Endodermal cell (in vitro differentiated cells): ENCODE results near the gene CA5A. TPM values are rescaled to one million over a fixed set of nuclear protein-coding genes. Genes with fewer than 3 reads are reported as not detected.

Experiments used
- DNase-seq: peaks from one replicate; pipeline ENCODE4 v3.0.0-alpha.2; 2017
- H3K27ac ChIP-seq: 2 replicates; pipeline ENCODE4 v1.5.1; 2013; ENCODE audit warnings: mild to moderate bottlenecking, low read depth, low read length, moderate library complexity
- H3K27me3 ChIP-seq: 2 replicates; pipeline ENCODE4 v1.6.1; 2013; ENCODE audit warnings: mild to moderate bottlenecking, low read length, moderate library complexity; ENCODE audit not compliant: insufficient read depth, control insufficient read depth, poor library complexity, severe bottlenecking
- H3K36me3 ChIP-seq: 2 replicates; pipeline ENCODE4 v1.7.0; 2013; ENCODE audit warnings: mild to moderate bottlenecking, low read length, moderate library complexity; ENCODE audit not compliant: control insufficient read depth, insufficient read depth
- H3K4me1 ChIP-seq: one replicate; pipeline ENCODE4 v1.7.0; 2013; ENCODE audit warnings: low read length; ENCODE audit not compliant: control insufficient read depth, insufficient read depth
- H3K4me3 ChIP-seq: 2 replicates; pipeline ENCODE4 v1.5.1; 2013; ENCODE audit warnings: mild to moderate bottlenecking, low read length, moderate library complexity
- H3K9ac ChIP-seq: 2 replicates; pipeline ENCODE4 v1.6.1; 2013; ENCODE audit warnings: mild to moderate bottlenecking, low read length, moderate library complexity; ENCODE audit not compliant: poor library complexity, severe bottlenecking; ENCODE audit errors: extremely low read depth
- H3K9me3 ChIP-seq: 2 replicates; pipeline ENCODE4 v1.6.1; 2013; ENCODE audit warnings: mild to moderate bottlenecking, low read length, moderate library complexity; ENCODE audit not compliant: control insufficient read depth
- H3K27ac Mint-ChIP-seq: 2 replicates; pipeline ENCODE4 v1.8.0; 2020; ENCODE audit warnings: mixed read lengths
- H3K27me3 Mint-ChIP-seq: 2 replicates; pipeline ENCODE4 v1.8.0; 2021; ENCODE audit warnings: mild to moderate bottlenecking, mixed read lengths; ENCODE audit not compliant: insufficient read depth
- H3K36me3 Mint-ChIP-seq: 2 replicates; pipeline ENCODE4 v1.8.0; 2020; ENCODE audit warnings: low read depth, mixed read lengths
- H3K4me1 Mint-ChIP-seq: 2 replicates; pipeline ENCODE4 v1.8.0; 2020; ENCODE audit warnings: mixed read lengths
- H3K4me3 Mint-ChIP-seq: 2 replicates; pipeline ENCODE4 v1.8.0; 2020; ENCODE audit warnings: mild to moderate bottlenecking, moderate library complexity, mixed read lengths
- H3K9me3 Mint-ChIP-seq: 2 replicates; pipeline ENCODE4 v1.8.0; 2020; ENCODE audit warnings: mild to moderate bottlenecking, mixed read lengths
- WGBS, 2 experiments: methylation state at CpG; one replicate each; pipeline versions ENCODE4 v1.1.5 to v1.1.7; 2013; ENCODE audit warnings: missing lambda C conversion rate in 2 of 2, mixed read lengths in 1 of 2; ENCODE audit not compliant: insufficient coverage in 1 of 2, insufficient read length in 1 of 2; 5-methylcytosine and 5-hydroxymethylcytosine counted together
- total RNA-seq, 2 donors: library from RNA; stranded (reverse); fragmentation: NEBNext Ultra II Directional in 1 of 2; extraction: Animal tissue kit (Norgen Biotek cat#: 25700) in 1 of 2; gene quantifications; 2 replicates in 1 of 2; 3 replicates in 1 of 2; pipeline ENCODE4 v1.2.1, GENCODE V29; 2021
- TF ChIP-seq, protein P1 (sequence below): fragments of 200-600 bp; sonication (generic); conservative IDR thresholded peaks from 2 replicates; pipeline ENCODE4 v1.5.0; 2021; ENCODE audit warnings: antibody characterized with exemption, mild to moderate bottlenecking

Gene CA5A
- total RNA-seq, 2 donors from 2014 or later: not detected

DNA sequence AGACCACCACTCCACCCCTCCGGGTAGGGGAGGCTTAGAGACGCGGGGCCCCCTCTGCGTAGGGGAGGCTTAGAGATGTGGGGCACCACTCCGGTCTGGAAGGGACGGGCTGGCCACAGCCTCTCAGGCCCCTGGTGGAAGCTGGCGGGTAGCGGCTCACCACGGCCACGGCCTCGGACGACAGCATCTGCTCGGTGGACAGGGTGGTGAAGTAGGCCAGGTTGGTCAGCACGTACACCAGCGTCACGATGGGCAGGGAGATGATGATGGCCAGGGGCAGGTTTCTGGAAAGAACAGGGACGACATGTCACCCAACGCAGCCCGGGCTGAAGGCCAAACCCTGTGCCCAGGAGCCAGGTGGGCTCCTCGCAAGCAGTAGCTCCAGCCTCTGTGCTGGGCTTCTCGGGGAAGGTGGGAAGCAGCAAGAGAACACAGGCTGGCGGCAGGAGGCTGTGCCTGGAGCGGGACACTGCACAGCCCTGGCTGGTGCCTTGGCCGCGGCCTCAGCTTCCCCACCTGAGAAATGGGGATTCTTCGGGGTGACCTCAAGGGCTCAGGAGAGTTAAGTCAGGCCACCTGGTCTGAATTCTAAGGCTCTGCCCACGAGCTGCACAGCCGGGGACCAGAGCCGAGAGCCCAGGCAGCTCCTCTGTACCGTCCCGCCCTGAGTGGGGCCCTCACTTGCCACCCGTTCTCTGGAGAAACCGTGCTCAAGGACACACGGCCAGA, 96.6 kb downstream of the CA5A start:
- Histone ChIP-seq H3K4me1 (no peaks in the 10 kb centered on the region), H3K9me3 (no peaks in the 10 kb centered on the region), H3K9ac (no peak overlapping the region), H3K4me3 (no peak overlapping the region), H3K36me3 (peaks cover 99% of the 10 kb centered on the region), H3K27ac (no peak overlapping the region), H3K27me3 (no peaks in the 10 kb centered on the region)
- H3K27ac Mint-ChIP-seq: peak overlapping the region; percentile 55
- H3K36me3 Mint-ChIP-seq: peaks cover 50% of the 10 kb centered on the region
- no peak for DNase-seq
- TF ChIP-seq, protein P1, sequence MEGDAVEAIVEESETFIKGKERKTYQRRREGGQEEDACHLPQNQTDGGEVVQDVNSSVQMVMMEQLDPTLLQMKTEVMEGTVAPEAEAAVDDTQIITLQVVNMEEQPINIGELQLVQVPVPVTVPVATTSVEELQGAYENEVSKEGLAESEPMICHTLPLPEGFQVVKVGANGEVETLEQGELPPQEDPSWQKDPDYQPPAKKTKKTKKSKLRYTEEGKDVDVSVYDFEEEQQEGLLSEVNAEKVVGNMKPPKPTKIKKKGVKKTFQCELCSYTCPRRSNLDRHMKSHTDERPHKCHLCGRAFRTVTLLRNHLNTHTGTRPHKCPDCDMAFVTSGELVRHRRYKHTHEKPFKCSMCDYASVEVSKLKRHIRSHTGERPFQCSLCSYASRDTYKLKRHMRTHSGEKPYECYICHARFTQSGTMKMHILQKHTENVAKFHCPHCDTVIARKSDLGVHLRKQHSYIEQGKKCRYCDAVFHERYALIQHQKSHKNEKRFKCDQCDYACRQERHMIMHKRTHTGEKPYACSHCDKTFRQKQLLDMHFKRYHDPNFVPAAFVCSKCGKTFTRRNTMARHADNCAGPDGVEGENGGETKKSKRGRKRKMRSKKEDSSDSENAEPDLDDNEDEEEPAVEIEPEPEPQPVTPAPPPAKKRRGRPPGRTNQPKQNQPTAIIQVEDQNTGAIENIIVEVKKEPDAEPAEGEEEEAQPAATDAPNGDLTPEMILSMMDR: no peak
- H3K4me3 Mint-ChIP-seq: no peak overlapping the region
- peaks cover 3% of the 10 kb centered on the region for H3K27me3 Mint-ChIP-seq
- WGBS, 2 experiments: 95 to 96% methylated on average over 21 to 34 of the region's 34 CpGs
- H3K4me1 Mint-ChIP-seq: peaks cover under 1% of the 10 kb centered on the region
- H3K9me3 Mint-ChIP-seq: no peaks in the 10 kb centered on the region

DNA sequence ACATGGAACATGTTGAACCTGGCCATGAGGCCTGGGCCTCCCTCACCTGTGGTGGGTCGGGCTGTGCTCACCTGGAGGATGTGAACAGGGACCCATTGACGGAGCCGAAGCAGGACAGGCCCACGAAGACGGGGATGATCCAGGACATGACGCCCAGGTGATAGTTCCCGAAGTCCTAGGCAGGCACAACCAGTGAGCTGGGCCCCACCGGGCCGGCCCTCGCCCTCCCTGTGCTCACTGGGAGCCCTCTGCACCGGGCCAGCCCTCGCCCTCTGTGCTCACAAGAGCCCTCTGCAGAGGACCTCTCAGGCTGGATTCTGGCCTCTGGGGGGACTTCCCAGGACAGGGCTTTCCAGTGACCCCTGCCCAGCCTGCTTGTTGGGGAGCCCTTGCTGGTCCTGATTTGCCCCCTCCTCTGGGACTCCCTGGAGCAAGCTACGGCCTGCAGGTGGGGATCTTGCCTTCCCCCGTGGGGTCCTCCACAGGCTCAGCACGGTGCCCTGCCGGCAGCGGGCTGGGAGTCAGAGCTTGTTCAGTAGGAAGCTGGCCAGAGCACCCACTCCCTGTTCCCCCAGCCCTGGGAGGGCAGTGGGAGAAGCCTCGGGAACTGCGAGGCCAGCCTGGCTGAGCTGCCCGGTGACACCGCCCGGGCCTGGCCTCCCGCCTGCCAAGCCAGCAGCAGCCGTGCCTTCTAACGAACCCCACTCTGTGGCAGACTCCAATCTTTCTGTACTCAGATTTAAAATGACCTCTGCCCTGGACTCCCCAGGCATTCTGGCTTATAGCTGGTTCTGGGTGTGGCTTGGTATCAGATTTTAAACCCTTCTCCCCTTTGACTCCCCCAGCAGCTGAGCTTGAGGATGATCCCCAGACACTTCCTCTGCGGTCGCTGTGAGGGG, 97.4 kb downstream of the CA5A start:
- Mint-ChIP-seq H3K9me3 (no peaks in the 10 kb centered on the region), H3K4me3 (no peak overlapping the region), H3K27ac (no peak overlapping the region), H3K27me3 (no peaks in the 10 kb centered on the region), H3K36me3 (peaks cover 49% of the 10 kb centered on the region), H3K4me1 (no peaks in the 10 kb centered on the region)
- TF ChIP-seq, protein P1: no peak
- Histone ChIP-seq H3K27ac (no peak overlapping the region), H3K27me3 (no peaks in the 10 kb centered on the region), H3K4me3 (no peak overlapping the region), H3K36me3 (peaks cover 99% of the 10 kb centered on the region), H3K9ac (no peak overlapping the region), H3K4me1 (no peaks in the 10 kb centered on the region), H3K9me3 (no peaks in the 10 kb centered on the region)
- WGBS, 2 experiments: 92 to 94% methylated on average over 11 to 27 of the region's 27 CpGs
- DNase-seq: no peak

Other genes with a start within 250 kb of the CA5A start
- gene KLHDC4, start 170.5 kb downstream of the CA5A start, total RNA-seq: 10 to 100 TPM; 52.8 to 58.8 TPM
- gene SLC7A5, start 67.0 kb downstream of the CA5A start, total RNA-seq: 100 to 1,000 TPM; 374 to 588 TPM
- 10 to 100 TPM; 39.5 to 45.5 TPM for gene BANP, start 14.9 kb upstream of the CA5A start, total RNA-seq